Peyer's patch (tissue), 4 donors: ENCODE data around the gene CEP63.

ENCODE experiments used
- CTCF ChIP-seq, 6 experiments: fragments of 450-650 bp in 4 of 6; fragments of 200-600 bp in 2 of 6; sonication (generic) in 1 of 6; IDR thresholded peaks; one replicate each; pipeline ENCODE4 v1.5.1; 2017 to 2019; ENCODE audit warnings: antibody characterized with exemption in 6 of 6, mild to moderate bottlenecking in 3 of 6, moderate library complexity in 1 of 6
- POLR2A ChIP-seq, 2 donors: fragments of 450-650 bp; IDR thresholded peaks; one replicate each; pipeline ENCODE4 v1.5.1; 2017; ENCODE audit warnings: antibody characterized with exemption in 2 of 2, mild to moderate bottlenecking in 2 of 2, moderate library complexity in 2 of 2

- TF ChIP-seq CTCF (IDR thresholded peaks at IDR 0.05) (no peak), POLR2A (IDR thresholded peaks at IDR 0.05) (no peak)
Observed at GRCh38 chr3:134522541-134522940, 36.7 kb downstream of the CEP63 start.
